ENCODE results near the gene RPSA.

DNA sequence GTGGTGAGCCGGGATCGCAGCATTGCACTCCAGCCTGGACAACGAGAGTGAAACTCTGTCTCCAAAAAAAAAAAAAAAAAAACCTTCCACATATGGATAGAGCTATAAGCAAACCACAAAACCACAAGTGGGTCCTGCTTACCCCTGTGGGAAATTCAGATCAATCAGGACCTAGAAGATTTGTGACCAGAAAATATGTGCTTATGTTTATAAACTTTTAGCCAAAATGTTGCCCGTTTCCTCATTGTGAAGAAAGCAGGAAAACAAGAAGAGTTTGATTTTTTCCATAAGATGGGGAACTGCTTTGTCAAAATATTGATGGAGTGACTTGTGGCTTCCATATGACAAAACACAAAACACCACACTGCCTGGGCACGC, 26.8 kb upstream of the RPSA start:
- TF ChIP-seq, protein P1, sequence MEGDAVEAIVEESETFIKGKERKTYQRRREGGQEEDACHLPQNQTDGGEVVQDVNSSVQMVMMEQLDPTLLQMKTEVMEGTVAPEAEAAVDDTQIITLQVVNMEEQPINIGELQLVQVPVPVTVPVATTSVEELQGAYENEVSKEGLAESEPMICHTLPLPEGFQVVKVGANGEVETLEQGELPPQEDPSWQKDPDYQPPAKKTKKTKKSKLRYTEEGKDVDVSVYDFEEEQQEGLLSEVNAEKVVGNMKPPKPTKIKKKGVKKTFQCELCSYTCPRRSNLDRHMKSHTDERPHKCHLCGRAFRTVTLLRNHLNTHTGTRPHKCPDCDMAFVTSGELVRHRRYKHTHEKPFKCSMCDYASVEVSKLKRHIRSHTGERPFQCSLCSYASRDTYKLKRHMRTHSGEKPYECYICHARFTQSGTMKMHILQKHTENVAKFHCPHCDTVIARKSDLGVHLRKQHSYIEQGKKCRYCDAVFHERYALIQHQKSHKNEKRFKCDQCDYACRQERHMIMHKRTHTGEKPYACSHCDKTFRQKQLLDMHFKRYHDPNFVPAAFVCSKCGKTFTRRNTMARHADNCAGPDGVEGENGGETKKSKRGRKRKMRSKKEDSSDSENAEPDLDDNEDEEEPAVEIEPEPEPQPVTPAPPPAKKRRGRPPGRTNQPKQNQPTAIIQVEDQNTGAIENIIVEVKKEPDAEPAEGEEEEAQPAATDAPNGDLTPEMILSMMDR (IDR thresholded peaks at IDR 0.05): no peak
- TF ChIP-seq ZFX (IDR thresholded peaks at IDR 0.05; ENCODE audit: borderline replicate concordance): no peak

Measured in 22Rv1 (cell line).